ENCODE results near the gene NDOR1.

- TF ChIP-seq, protein P1, sequence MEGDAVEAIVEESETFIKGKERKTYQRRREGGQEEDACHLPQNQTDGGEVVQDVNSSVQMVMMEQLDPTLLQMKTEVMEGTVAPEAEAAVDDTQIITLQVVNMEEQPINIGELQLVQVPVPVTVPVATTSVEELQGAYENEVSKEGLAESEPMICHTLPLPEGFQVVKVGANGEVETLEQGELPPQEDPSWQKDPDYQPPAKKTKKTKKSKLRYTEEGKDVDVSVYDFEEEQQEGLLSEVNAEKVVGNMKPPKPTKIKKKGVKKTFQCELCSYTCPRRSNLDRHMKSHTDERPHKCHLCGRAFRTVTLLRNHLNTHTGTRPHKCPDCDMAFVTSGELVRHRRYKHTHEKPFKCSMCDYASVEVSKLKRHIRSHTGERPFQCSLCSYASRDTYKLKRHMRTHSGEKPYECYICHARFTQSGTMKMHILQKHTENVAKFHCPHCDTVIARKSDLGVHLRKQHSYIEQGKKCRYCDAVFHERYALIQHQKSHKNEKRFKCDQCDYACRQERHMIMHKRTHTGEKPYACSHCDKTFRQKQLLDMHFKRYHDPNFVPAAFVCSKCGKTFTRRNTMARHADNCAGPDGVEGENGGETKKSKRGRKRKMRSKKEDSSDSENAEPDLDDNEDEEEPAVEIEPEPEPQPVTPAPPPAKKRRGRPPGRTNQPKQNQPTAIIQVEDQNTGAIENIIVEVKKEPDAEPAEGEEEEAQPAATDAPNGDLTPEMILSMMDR (IDR thresholded peaks at IDR 0.05) = no peak
- TF ChIP-seq POLR2A (IDR thresholded peaks at IDR 0.05) = no peak
Measured at GRCh38 chr9:137198051-137198901, 7.2 kb upstream of the NDOR1 start.
